Inflammatory macrophage treated with lipopolysaccharide for 4 hours (primary cell): ENCODE measurements around the gene THBS2.
"Not testable (repeated sequence)": the region's sequence is repeated elsewhere in the genome, so short reads cannot be mapped to it uniquely, and the experiment has no call there.

Source experiments
- DNase-seq: peaks from one replicate; pipeline ENCODE4 v3.0.0-alpha.2; 2020

THBS2 gene

DNA sequence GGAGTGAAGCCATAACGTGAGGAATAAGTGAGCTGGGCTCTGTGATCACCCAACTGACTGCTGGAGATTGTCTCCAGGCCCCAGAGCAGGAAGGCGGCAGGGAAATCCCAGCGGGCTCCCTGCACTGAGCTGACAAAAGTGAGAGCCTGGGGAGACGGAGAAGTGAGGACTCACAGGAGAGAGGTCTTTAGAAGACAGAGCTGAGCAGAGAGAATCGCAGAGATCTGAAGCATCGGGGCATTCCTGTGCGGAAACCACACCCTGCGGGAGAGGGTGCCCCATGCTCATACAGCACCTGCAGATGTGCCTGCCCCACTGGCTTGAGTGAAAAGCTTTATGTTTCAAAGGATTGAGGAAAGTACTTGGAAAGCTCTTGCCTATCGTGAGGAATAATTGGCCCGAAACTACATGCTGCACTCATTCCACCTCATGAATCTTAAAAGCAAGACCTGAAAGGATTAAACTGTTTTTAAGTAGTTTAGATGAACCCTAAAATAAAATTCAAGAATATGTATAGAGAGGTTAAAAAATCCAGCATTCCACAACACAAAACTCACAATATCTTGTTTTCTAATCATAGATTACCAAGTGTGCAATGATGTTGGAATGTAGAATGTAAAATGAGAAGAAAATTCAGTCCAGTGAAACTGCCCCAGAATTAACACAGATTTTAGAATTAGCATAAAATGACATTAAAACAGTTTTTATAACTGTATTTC is 17.7 kb upstream of the THBS2 start:
- no peak for DNase-seq

DNA sequence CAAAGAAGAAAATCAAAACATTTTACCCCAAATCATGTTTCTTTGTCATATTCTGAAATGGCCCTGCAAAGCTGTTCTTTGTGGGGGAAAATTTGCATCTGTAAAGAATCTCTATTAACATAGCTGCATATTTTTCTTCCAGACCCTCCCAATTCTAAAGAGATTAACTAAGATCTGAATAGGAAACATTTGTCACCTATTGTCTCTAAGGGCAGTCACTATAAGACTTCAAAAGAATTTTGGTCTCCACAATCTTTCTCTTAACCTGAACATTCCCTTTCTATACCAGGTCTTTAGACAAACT is 16.4 kb upstream of the THBS2 start:
- not testable (repeated sequence) for DNase-seq

DNA sequence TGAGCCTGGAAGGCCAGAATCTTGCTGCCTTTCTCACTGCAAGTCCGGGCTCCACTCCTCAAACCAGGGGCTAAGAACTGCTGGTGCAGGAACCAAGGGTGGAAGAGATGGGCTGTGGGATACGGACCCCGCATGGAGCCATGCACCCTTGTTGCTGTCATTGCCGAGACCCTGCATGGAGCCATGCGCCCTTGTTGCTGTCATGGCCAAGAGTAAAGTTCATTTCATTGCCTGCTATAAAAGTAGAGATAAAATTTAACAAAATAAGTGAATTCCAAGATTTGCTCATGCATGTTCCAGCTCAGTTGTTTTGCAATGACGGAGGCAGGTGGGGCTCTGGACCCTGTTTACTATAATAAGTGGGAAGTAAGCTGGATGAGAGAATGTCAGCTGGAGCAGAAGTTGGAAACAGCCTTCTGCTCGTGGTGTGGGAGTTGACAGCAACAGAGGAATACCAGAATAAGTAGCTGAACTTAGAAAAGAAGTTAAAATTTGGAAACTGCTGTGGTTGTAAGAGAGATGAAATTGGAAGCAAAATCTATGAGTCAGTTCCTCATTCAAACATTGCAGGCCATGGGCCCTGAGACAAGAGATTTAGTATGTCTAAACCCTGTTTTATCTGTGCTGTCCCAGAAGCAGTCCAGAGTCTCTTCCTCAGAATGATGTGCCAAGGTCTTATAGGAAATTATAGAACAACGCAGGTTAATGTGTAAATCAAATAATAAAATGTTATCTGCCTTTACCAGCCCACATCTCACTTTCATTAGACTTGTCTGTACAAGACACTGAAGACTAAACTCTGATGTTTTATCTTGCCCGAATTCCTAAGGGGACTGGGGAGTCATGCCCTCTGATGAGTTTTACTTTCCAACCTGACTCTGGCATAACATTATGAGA is 15.8 kb upstream of the THBS2 start:
- DNase-seq, result peak; percentile 79

DNA sequence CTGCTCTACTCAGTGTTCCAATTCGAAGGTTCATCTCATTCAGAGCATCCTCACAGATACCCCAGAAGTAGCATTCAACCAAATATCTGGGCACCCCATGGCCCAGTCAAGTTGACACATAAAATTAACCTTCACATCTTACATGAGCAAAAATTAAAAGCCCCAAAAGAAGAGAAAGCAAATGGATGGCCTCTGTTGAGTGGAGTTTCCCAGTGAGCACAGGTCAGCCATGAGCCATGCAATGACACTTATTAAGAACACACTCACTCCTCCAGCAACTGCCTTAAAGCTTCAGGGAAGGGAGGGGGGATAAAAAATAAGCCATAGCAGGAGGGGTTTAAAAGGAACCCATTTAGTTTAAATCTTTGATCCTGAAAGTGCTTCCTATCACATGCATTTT is 14.6 kb upstream of the THBS2 start:
- DNase-seq, result no peak

DNA sequence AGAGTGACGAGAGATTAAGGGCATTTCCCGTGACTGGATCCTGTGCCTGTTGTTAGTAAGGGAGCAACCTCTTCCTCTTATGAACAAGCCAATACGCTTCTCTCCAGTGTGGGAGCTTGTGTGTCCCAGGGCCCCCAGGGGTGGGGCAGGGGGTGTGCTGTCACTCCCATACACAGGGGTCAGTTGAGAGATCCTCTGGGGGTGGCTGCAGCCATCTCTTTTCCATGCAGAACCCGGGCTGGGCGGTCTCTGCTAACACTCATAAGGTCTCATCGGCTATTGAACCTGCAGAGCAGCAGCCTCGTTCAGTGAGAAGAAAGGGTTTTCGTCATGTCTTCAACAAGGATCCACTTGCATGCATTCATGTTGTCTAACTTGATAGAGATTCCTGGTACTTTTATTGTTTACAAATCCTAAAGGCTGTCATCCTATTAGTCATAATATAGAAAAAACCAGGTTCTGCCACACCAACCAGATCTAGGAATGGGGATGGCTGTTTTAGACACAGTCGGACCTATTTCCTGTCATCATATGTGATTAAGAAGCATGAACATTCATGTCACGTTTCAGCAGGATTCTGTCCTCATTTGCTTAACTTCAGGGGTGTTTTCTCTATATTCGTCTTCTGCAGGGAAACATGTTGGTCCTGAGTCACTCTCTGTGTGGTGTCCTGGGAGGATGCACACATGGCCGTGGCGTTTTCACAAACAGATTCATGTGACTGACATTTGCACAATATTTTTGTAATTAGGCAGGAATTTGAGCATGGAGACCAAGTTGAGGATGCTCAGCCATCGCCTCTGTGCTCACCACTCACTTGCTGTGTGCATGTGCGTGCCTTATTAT is 13.3 kb upstream of the THBS2 start:
- DNase-seq, result no peak

DNA sequence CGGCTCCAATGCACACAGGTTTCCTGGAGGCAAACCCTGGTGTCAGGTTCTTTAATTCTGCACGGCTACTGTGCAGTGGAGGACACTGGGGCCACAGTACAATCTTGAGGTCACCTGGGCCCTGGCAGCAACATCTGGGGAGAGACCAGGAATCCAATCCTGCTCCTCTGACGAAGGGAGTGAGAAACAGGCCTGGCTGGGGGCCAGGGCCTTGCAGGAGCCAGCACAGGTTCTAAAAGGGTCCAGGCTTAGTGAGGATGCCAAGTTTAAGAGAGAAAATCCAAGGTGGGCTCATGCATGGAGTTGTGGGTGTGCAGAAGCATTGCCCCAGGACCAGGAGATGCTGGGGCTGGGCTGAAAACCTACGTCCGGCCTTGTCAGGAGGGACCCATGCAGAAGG is 12.6 kb upstream of the THBS2 start:
- DNase-seq, result no peak

DNA sequence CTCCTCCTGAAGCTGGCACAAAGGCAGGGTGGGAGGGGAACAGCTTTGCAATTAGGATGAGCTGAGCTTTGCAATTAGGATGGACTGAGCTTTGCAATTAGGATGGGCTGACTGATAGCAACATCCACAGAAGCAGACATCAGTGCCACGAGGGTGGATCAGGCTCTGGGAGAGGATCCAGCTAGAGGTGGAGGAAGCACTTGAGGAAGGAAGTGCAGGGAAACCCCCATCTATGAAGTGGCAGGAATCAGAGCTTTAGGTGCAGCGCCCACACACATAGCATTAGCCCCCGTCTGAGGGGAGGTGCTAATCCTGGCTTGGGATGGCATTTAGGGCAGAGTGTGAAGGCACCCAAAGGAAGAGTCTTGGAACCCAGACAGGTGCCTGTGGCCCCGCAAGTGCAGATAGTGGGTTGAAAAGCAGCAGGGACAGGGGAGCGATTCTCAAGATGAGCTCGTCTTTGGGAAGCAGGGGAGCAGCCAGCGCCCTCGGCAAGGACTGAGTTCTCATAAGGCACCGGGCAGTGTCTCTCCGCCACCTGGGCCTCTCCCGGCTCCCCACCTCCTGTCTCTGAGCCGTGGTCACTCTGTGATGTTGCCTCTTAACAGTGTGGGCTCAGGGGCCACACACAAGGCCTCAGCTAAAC is 12.0 kb upstream of the THBS2 start:
- DNase-seq, result no peak

DNA sequence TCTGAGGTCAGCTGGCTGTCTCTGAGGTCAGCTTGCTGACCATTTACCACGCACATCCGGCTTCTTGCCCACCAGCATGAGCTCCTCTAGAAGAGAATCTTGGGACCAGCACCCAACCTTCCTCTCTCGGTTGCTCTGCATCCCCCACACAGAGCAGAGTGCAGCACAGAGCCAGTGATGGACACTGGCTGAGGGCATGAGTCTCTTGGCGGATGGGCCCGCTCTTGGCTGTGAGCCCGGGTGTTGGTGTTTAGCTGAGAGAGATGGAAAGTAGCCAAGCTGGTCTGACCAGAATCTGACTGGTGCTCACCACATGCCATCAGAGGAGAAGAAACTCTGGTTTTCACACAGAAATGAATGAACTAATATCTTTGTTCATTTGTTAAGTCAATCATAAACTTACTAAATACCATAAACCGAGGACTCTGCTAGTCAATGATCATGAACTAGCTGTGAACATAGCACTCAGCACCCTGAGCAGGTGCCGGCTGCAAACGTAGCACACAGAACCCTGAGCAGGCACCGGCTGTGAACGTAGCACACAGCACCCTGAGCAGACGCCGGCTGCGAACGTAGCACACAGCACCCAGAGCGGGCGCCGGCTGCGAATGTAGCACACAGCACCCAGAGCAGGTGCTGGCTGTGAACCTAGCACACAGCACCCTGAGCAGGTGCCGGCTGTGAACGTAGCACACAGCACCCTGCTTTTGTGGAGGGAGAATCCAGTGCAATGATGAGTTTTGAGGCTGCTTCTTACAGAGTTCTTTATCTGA is 10.4 kb upstream of the THBS2 start:
- no peak for DNase-seq

DNA sequence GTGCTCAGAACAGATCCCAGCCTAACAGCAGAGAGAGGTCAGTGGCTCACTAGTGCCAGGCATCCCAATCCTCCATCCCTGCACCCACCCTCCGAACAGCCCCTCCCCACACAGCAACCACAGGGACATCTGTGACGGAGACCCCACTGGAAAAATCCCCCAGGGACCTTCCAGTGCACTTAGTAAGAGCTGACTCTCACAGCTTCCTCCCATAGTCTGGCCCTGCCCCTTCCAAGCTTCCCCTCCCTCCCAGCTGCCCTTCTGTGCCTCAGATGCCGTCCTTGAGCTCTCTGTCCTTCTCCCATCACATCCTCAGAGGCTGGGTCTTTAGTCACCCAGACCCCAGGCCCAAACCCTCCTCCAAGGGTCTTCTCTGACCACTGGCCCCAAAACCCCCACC is 9.7 kb upstream of the THBS2 start:
- DNase-seq, result no peak

DNA sequence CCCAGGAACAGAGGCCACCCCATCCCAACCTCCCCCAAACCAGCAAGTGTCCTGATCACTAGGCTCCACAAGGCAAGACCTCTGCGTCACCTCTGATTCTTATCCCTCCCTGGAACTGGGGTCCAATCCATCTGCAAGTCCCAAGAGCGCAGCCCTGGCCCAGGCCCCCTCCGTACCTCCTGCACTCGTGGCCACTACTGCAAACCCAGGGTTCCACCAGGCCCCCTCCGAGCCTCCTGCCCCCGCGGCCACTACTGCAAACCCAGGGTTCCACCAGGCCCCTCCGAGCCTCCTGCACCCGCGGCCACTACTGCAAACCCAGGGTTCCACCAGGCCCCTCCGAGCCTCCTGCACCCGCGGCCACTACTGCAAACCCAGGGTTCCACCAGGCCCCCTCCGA is 9.0 kb upstream of the THBS2 start:
- DNase-seq, result not testable (repeated sequence)

DNA sequence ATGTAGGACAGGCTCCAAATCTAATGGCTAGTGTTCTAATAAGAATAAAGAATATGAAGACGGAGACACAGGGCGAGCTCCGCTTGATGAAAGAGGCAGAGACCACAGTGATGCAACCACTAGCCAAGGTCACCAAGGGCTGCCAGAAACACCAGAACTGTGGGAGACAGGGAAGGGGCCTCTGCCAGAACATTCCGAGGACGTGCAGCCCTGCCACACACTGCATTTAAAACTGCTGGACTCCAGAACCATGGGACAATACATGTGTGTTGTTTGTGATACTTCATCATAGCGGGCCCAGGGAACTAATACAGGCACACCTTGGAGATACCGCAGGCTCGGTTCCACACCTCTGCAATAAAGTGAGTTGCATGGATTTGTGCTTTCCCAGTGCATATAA is 2.9 kb upstream of the THBS2 start:
- no peak for DNase-seq

DNA sequence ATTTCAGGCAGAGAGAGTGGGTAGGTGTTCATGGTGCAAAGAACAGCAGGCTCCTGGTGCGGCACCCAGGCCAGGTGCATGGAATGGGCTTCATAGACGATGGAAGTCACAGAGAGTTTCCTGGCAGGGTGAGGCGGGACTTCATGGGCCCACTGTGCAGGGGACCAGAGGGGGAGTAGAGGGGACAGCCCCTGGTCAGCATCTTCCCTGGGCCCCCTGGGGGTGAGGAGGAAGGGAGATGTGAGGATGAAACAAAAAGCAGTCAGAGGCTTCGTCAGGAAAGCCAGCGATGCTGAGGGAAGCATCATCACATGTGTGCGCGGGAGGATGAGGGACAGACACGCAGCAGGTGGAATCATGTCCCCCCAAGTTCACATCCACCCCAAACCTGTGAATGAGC is 2.4 kb upstream of the THBS2 start:
- DNase-seq, result no peak

DNA sequence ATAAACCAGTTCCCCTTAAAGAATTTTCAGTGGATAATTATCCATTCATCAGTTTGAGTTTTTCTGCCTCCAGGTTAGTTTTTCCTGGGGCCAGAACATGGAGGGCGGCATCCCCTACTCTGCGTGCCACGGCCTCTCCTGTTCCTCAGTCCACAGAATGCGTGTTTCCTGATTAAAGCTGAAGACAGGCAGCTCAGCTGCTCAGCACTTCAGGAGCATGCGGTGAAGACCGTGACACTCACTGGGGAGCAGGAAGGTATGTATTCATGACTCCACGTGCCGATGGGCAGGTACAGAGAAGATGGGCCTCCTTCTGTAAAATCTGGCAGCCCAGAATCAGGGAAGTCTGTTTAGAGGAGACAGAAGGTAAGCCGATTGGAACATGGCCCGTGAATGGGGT is 2.0 kb upstream of the THBS2 start:
- DNase-seq, result no peak

DNA sequence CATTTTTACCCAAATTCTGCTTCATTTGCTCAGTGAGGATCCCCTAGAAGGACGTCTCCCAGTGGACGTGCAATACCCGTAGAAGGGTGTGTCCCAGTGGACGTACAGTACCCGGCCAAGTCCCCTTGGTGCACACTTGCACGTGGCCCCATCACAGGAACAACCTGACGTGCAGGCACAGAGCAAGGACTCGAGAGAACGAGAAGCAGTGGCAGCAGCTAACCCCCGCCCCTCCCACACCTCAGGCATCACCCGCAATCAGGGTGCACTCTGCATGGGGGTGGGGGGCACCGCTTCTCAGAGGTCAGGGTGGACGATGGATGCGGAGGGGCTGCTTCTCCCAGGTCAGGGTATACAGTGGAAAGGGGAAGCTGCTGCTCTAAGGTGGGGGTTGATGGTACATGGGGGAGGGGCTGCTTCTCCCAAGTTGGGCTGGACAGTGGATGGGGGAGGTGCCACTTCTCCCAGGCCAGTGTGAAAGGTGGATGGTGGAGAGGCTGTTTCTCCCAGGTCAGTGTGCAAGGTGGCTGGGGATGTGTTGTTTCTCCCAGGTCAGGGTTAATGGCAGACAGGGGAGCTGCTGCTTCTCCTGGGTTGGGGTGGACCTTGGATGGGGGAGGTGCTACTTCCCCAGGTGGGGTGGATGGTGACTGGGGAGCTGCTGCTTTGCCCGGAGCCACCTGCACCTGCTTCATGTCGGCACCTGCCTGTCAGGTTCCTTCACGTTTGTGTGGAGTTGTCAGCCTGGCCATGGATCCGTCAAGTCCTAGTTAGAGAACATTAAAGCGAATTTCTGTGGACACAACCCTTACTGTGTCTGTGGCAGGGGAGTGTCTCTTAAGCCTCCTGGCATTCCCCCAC is 1.0 kb upstream of the THBS2 start:
- no peak for DNase-seq

DNA sequence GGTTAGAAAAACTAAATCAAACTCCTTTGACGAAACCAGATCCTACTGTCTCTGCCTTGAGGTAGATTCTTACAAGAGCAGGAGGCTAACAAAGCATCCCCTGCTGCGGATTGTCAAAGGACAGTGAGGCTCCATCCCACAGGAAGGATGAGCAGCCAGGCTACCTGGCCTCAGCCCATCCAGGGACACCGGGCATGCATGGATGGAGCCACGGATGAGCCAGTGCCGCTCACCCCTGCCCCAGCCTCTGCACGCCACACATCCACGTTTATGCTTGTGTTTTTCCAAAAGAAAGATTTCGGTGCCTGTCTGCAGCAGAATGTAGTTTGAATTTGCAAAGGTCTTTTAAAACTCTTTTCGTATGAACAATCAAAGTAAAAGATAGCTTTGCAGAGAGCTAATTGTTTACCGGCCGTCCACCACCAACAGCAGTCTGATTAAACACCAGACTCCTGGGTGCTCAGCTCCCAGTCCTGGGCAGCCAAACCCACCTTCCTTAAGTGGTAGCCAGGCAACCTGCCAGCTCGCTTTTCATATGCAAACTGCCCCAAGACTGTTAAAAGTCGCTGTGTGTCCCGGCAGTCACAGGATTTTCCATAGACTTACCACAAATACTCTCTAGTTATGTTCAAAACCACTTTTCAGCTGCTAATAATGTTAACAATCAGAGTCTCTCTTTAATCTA is 999 bp downstream of the THBS2 start:
- no peak for DNase-seq

DNA sequence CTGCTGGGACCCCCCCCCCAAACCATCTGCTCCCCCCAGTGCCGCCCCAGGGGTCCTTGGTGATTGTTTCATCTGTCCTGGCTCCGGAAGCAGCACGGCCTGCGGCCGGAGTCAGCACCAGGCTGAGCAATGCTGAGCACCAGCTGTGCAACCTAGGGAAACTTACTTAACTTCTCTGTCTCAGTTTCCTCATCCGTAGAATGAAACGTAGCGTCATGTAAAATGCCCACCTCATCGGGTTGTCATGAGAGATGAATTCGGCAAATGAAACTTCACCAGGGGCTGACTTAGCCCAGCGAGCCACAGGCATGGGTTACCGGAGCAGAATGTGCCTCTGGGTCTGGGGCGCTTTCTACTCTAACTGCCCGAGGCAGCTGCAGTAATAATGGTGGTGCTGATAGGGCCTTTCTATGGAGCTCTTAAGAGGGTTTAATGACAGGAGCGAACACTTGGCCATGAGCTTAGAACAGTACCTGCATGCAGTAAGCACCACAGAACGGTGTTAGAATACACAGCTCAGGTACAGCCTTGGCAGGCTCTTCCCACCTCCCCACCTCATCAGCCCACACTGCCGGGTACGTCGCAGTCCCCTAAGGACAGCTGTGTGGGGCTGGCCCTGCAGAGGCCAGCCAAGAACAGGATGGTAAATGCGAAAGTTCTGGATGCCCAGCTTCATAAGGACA is 1.7 kb downstream of the THBS2 start:
- DNase-seq, result no peak

DNA sequence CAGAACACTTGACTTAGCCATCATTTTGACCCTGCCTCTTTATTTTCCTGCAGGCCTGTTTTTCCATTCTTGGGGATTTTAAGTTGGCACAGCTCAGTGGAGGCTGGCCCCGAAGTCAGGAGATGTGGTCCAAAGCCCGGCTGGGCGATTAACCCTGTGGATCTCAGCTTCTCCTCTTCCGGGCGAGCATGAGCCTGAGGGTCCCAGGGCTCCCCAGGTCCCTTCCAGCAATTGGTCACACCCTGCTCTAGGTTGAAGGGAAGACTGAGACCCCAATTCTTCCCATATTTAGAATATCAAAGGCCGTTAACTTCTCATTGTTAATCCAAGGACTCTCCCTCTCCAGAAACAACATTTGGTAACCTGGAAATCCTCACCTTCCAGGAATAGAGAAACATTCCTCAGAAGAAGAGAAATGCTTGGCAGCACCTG is 2.3 kb downstream of the THBS2 start:
- no peak for DNase-seq

DNA sequence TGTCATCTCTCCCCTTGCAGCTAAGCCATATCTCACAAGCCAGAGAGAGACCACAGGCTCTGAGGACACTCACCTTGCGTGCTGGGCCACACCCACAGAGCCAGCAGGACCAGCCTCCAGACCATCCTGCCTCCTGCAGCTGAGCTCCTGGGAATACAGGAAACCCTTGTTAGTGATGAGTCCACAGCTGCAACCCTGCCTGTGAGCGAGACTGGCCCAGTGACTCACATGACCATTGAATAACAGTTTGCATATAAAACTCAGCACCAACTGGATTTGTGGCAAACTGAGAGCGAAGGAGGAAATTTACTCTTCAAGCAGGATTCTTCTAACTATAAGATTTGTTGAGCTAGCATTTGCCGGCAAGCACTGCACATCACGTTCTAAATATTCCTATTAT is 3.0 kb downstream of the THBS2 start:
- DNase-seq, result no peak

DNA sequence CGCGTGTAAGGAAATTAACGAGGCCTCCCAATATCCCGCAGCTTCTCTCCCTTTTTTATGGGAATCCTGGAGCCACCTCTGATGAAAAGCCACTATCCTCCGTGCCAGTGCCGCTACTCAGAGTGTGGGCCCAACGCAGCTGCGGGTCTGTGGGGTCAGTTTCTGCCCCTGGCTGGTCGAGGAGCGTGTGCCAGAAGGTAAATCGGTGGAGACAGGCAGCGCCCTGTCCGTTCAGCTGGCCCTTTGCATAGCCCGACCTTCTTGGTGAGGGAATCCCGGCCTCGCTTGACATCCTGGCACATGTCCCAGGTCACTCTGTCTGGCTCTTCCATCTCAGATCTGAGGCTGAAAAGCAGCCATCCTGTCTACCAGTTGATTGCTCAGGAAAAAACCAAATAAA is 4.6 kb downstream of the THBS2 start:
- no peak for DNase-seq

DNA sequence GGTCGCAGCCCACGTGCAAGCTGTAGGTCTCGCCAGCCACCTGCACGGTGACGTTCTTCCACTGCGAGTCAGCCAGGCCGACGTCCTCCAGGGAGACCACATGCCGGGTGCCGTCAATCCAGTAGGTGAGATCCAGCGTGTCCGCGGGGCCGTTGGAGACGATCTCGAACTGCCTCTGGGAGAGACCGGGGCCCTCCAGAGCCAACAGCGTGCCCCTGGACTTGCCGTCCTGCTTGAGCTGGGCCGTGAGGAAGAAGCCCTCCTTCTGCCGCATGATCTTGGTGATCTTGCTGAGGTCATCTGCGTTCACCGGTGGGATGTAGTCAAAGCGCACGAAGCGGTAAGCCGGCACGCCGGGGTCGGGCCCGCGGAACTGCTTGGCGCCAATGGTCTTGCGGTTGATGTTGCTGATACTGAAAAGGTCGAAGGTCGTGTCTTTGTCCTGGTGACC is 5.1 kb downstream of the THBS2 start:
- no peak for DNase-seq
